GM19372 (cell line): ENCODE results near the gene ST8SIA1.

Experiments used
- ATAC-seq: cut with Tn5 transposase; IDR thresholded peaks from one replicate; pipeline ENCODE4 v1.9.1; 2021; ENCODE audit warnings: mild to moderate bottlenecking, low read depth, moderate library complexity; ENCODE audit not compliant: unreplicated experiment

Gene ST8SIA1

DNA sequence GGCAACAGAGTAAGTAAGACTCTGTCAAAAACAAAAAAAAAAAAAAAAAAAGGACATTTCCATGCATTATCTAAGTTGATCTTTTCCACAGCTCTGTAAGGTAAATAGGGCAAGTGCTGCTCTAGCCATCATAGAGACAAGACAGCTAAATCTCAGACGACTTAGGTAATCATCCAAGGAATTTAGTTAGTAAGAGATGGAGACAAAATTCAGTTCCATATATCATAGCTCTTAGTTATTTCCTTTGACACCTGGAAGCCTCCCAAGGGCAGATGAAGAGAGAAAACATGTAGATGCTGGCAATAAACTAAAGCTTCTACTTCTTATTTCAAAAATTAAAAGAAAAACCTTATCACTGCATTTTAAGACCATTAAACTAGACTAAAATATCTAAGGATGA is 48.7 kb downstream of the ST8SIA1 start:
- ATAC-seq: no peak

GRCh38 chr12:22284871-22285270 is 49.6 kb downstream of the ST8SIA1 start:
- ATAC-seq: no peak

DNA sequence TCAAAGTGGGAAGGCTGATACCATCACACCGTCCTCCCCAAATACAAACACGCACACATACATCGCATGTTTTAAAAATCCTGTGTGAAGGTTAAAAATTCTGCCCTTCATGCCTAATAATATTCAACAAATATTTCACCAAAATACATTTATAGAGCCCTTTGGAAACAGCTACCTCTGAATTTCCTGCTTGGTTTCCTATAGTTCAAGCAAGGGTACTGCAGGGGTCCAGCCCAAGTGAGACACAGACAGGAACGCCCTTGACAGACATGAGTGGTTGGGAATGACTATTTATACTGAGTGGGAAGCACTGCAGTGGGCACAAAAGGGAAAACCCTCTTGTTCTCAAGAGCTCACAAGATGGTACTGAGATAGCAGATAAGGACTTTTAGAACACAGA is 51.0 kb downstream of the ST8SIA1 start:
- no peak for ATAC-seq

DNA sequence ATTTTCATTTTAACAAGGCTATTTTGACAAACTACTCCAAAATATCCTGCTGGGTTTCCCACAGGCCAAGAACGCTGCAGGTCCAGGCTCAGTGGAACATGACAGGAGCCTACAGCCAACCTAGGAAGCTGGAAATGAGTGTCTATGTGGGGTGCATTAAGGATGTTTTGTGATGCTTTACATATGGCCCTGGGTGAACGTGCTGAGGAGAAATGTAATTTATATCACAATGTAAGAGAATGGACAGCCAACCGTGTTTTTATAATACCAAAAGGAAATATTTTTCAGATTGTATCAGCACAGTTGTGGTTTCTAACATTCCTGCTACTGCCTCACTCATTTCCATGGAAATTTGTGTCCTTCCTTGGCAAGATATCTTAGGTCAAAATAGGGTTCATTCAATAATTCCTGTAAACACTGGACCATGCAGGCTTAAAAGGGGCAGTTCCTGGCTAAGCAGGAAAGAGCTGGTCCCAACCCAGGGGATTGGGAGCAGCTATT is 51.5 kb downstream of the ST8SIA1 start:
- no peak for ATAC-seq

DNA sequence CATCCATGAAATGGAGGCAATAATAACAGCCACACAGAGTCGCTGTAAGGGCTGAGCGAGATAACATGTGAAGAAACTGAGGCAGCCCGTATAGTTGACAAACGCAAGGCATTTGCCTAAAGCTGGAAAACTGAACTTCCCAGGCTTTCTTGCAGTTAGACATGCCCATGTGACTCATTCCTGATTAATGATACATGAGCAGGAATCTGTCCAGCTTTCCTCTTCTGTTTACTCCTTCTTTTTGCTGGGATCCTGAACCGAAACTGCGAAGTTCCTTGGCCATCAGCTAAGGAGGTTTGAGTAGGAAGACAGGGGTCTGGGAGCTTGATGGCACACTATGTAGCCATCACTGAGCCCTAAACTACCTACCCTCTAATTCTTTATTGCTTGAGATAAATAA is 52.2 kb downstream of the ST8SIA1 start:
- no peak for ATAC-seq

- ATAC-seq: no peak
Observed at GRCh38 chr12:22276867-22277266, 57.6 kb downstream of the ST8SIA1 start.

DNA sequence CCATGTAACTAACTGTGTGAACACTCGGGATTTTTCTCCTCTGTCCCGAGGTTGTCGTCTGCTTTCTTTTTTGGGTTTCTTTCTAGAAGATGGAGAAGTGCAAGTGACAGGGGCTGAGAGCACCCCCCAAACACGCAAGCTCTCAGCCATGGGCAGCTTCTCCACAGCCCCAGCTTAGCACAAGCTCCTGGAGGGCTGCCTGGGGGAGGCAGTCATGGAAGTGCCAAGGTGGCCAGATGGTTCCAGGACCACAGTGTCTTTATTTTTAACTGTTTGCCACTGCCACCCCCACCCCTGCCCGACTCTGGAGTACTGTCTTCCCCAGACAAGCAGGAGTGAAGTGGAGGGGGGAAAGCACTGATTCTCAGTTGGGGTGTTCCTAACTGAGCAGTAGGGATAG is 58.2 kb downstream of the ST8SIA1 start:
- no peak for ATAC-seq

- ATAC-seq: no peak
Observed at GRCh38 chr12:22275843-22276242, 58.7 kb downstream of the ST8SIA1 start.

- no peak for ATAC-seq
Observed at GRCh38 chr12:22272335-22273151, 62.0 kb downstream of the ST8SIA1 start.

DNA sequence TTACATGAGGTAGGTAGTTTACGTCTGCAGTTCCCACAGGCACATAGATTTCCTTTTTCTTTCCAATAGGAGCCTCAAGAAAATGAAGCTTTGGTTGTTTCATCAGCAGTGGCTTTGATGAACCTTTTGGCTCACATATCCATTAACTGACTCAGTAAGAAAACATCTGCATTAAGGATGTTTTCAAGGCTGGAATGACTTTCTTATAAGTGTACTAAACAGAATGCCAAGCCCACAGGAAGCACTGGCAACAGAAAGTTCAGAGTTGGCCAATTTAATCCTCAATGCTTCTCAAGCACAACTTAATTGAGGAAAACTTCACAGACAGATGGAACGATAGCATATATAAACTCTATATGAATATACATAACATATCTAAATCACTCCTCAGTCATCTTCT is 63.5 kb downstream of the ST8SIA1 start:
- no peak for ATAC-seq

GRCh38 chr12:22268973-22269372 is 65.5 kb downstream of the ST8SIA1 start:
- ATAC-seq: no peak

GRCh38 chr12:22268406-22268805 is 66.1 kb downstream of the ST8SIA1 start:
- ATAC-seq: no peak

DNA sequence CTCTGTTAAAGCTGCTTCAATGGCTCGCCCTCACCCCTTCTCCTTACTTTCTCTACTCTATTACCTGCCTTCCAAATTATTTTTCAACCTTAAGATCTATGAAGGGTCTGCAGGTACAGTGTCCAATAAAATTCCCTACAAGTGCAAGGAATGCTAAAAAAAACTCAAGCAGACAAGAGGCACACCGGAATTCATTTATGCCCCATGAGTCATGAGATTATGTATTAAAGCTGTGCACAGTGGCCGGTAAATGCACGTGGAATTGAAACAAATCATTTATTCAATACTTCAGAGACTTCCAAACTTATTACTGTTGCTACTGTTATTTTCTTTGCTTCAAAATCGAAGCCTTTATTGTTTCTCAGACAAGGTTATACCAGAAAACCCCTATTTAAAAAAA is 68.4 kb downstream of the ST8SIA1 start:
- no peak for ATAC-seq

DNA sequence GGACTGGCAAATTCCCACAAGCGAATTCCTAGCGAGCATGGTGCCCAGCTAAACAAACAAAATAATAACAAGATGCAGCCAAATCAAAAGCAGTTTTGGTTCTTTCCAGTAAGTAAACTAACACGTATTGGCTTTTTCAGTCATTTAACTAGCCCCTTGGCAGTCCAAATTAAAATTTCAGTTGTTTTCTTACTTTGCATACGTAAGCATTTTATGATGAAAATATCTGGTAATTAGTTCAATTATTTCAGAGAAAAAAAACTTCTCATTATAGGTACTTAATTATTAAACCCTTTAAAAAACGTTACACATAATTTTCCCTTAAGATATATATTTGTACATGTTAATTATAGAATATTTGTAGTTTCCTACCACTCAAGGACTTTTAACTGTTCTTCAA is 70.1 kb downstream of the ST8SIA1 start:
- ATAC-seq: no peak

GRCh38 chr12:22262309-22262708 is 72.2 kb downstream of the ST8SIA1 start:
- ATAC-seq: no peak

GRCh38 chr12:22257100-22257499 is 77.4 kb downstream of the ST8SIA1 start:
- ATAC-seq: no peak

GRCh38 chr12:22256605-22257004 is 77.9 kb downstream of the ST8SIA1 start:
- no peak for ATAC-seq

GRCh38 chr12:22256041-22256441 is 78.5 kb downstream of the ST8SIA1 start:
- no peak for ATAC-seq

DNA sequence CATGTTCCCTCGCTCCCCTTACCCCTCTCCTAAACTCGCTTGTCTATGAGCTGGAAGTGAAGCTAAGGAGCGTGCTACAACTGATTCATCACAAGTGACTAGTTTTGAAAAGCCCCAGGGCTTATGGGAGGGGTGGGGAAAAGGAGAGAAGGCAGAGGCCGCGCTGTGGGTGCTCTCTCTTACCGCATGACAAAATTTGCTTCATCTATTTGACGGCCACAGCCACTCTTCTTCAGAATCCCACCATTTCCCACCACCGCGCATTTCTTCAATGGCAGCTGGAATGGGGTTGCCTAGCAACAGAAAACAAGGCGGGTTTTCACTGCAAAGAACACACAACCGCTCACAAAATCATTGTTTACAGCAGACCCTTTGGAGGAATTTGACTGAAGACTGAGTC is 79.4 kb downstream of the ST8SIA1 start:
- ATAC-seq: no peak

GRCh38 chr12:22254478-22254877 is 80.0 kb downstream of the ST8SIA1 start:
- no peak for ATAC-seq

DNA sequence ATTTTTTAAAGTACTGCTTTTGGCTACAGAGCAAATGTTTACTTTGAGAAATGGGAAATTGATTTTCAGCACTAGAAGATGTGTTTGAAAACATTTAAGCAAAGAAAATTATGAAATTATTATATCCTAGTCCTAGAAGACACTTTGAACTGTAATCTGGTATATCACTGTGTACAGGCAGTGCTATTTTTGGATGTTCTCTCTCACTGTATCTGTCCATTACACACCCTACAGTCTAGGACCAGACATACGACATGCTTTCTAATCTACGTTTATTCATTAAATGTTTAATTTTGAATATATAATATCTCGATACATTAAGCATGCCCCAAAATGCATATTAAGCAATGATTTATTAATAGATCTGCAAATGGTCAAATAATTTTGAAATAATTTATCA is 82.5 kb downstream of the ST8SIA1 start:
- ATAC-seq: no peak

DNA sequence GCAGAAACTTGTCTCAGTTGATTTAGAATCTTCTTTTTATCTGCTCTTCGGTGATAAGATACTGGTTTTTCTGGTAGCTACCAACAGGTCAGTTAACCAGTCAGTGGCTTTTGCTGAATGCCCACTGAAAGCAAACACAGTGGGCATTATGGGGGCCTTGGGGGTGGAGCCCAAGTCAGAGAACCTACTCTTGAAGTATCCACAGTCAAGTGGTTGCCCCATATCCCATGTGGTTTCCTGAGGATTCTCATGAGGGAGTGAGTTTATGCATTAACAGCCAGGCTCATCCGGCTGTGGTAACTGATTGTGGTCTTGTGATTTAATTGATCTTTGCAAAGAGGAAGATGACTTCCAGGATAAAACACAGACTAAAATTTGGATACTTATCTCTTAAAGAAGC is 83.7 kb downstream of the ST8SIA1 start:
- ATAC-seq: no peak
